ENCODE data around the gene IL27RA. TPM values are rescaled to one million over a fixed set of nuclear protein-coding genes. Genes with fewer than 3 reads are reported as not detected.

The IL27RA gene
- total and polyA plus RNA-seq, 2 experiments from 2014 or later: 5.8 to 8.5 TPM

DNA sequence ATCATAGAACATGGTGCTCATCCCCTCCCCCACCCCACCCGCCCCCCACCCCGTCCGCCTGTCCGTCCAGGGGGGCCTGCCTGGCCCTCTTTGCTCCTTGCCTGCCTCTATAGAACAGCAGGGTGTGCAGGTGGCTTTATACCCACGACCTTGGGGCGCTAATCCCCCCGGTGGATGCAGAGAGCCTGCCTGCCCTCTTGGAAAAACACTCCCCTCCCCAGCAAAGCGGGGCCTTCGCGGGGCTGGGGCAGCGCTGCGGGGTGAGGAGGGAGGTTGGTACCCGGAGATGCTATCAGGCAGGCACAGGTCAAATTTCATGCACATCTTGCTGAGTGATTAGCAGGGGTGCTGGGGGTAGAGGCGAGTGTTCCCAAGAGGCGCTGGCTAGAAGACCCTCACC is 47.4 kb upstream of the IL27RA start:
- DNase-seq: no peak
- H3K9me3 ChIP-seq (ENCODE audit: low read depth): no peaks in the 10 kb centered on the region
- no peak overlapping the region for H3K4me3 ChIP-seq
- TF ChIP-seq EZH2 (IDR thresholded peaks at IDR 0.05; ENCODE audit: insufficient read depth, poor library complexity, severe bottlenecking) (no peak), EZH2phosphoT487 (IDR thresholded peaks at IDR 0.05; ENCODE audit: insufficient read depth, low read depth) (no peak)
- H3K4me1 ChIP-seq (ENCODE audit: insufficient read depth): peaks cover 7% of the 10 kb centered on the region; the same call in 1 of the 2 replicates
- in situ Hi-C loops (cut with MboI): no loop called here
- no peak overlapping the region for H3K4me2 ChIP-seq (ENCODE audit: unreplicated experiment)
- no peaks in the 10 kb centered on the region for H3K27me3 ChIP-seq (replicated peaks; ENCODE audit: insufficient read depth)
- no peaks in the 10 kb centered on the region for H3K36me3 ChIP-seq (ENCODE audit: low read depth)
- H2AFZ ChIP-seq: no peak overlapping the region
- 80 to 83% methylated on average over 11 to 15 of the region's 15 CpGs for WGBS, 2 experiments (ENCODE audit: low coverage in 1 of 2, low lambda C conversion rate in 2 of 2, missing lambda C conversion rate in 2 of 2)
- no peaks in the 10 kb centered on the region for H3K9me2 ChIP-seq (ENCODE audit: insufficient read depth)
- no peaks in the 10 kb centered on the region for H4K20me1 ChIP-seq (ENCODE audit: insufficient read depth)
- no peaks in the 10 kb centered on the region for H3K79me2 ChIP-seq (ENCODE audit: insufficient read depth)
- H3F3A ChIP-seq (ENCODE audit: insufficient read depth): no peaks in the 10 kb centered on the region
- H3K27ac ChIP-seq: no peak overlapping the region
- H3K9ac ChIP-seq: no peak overlapping the region

- no peaks in the 10 kb centered on the region for H3K36me3 ChIP-seq (ENCODE audit: low read depth)
- no peaks in the 10 kb centered on the region for H4K20me1 ChIP-seq (ENCODE audit: insufficient read depth)
- H3K27me3 ChIP-seq (replicated peaks; ENCODE audit: insufficient read depth): no peaks in the 10 kb centered on the region
- in situ Hi-C loops (cut with MboI): no loop called here
- H3K27ac ChIP-seq: no peak overlapping the region
- H3K9ac ChIP-seq: no peak overlapping the region
- no peaks in the 10 kb centered on the region for H3F3A ChIP-seq (ENCODE audit: insufficient read depth)
- no peaks in the 10 kb centered on the region for H3K9me3 ChIP-seq (ENCODE audit: low read depth)
- 93 to 94% methylated on average over 25 of the region's 25 CpGs for WGBS, 2 experiments (ENCODE audit: low coverage in 1 of 2, low lambda C conversion rate in 2 of 2, missing lambda C conversion rate in 2 of 2)
- no peaks in the 10 kb centered on the region for H3K79me2 ChIP-seq (ENCODE audit: insufficient read depth)
- DNase-seq: no peak
- no peaks in the 10 kb centered on the region for H3K9me2 ChIP-seq (ENCODE audit: insufficient read depth)
- H3K4me1 ChIP-seq (ENCODE audit: insufficient read depth): peaks cover 7% of the 10 kb centered on the region; the same call in 1 of the 2 replicates
- H2AFZ ChIP-seq: no peak overlapping the region
- TF ChIP-seq EZH2phosphoT487 (IDR thresholded peaks at IDR 0.05; ENCODE audit: insufficient read depth, low read depth): no peak
- no peak overlapping the region for H3K4me2 ChIP-seq (ENCODE audit: unreplicated experiment)
- H3K4me3 ChIP-seq: no peak overlapping the region
Measured at GRCh38 chr19:13984875-13985741, 46.5 kb upstream of the IL27RA start.

- H3K4me2 ChIP-seq (ENCODE audit: unreplicated experiment): peak overlapping the region; percentile 69
- H3K9ac ChIP-seq: peak overlapping the region; percentile 63; the same call in 1 of the 2 replicates
- no peak for DNase-seq
- 48 to 67% methylated on average over 6 to 10 of the region's 10 CpGs for WGBS, 2 experiments (ENCODE audit: low coverage in 1 of 2, low lambda C conversion rate in 2 of 2, missing lambda C conversion rate in 2 of 2)
- no peaks in the 10 kb centered on the region for H3K79me2 ChIP-seq (ENCODE audit: insufficient read depth)
- H3F3A ChIP-seq (ENCODE audit: insufficient read depth): no peaks in the 10 kb centered on the region
- no peak overlapping the region for H3K27ac ChIP-seq
- no peaks in the 10 kb centered on the region for H4K20me1 ChIP-seq (ENCODE audit: insufficient read depth)
- H2AFZ ChIP-seq: peak overlapping the region; percentile 78
- in situ Hi-C loops (cut with MboI): no loop called here
- TF ChIP-seq EZH2 (IDR thresholded peaks at IDR 0.05; ENCODE audit: insufficient read depth, poor library complexity, severe bottlenecking): no peak
- TF ChIP-seq EZH2phosphoT487 (IDR thresholded peaks at IDR 0.05; ENCODE audit: insufficient read depth, low read depth): no peak
- H3K4me3 ChIP-seq: no peak overlapping the region
- H3K4me1 ChIP-seq (ENCODE audit: insufficient read depth): peaks cover 7% of the 10 kb centered on the region; the same call in 1 of the 2 replicates
- H3K27me3 ChIP-seq (replicated peaks; ENCODE audit: insufficient read depth): no peaks in the 10 kb centered on the region
- no peaks in the 10 kb centered on the region for H3K36me3 ChIP-seq (ENCODE audit: low read depth)
- no peaks in the 10 kb centered on the region for H3K9me2 ChIP-seq (ENCODE audit: insufficient read depth)
- no peaks in the 10 kb centered on the region for H3K9me3 ChIP-seq (ENCODE audit: low read depth)
Measured at GRCh38 chr19:13985771-13986347, 45.7 kb upstream of the IL27RA start.

DNA sequence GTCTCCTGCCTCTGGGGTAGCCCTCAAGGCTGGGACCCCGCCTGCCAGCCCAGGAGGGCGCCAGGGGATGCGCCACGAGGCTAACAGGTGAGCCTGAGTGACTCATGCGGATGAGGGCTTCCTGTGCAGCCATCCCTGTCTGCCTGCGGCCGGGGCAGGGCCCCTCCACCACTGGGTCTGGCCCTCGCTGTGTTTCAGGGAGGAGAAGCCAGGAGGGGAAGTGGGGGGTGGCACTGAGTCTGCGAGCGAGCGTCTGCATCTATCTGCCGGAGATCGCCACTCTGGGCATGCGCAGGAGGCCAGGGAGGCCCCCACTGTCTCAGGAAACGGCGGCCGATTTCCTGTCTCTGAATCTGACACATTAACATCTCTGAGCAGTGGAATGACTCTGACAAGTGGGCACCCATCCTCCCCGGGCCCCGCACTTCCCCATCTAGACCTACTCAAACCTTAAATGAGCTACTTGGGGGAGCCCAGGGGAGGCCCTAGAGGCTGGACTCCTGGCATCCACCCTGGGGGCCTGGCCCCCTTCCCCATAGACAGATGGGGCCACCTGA is 45.1 kb upstream of the IL27RA start:
- 7 to 14% methylated on average over 15 to 18 of the region's 19 CpGs for WGBS, 2 experiments (ENCODE audit: low coverage in 1 of 2, low lambda C conversion rate in 2 of 2, missing lambda C conversion rate in 2 of 2)
- Histone ChIP-seq H3K4me2 (ENCODE audit: unreplicated experiment) (peak overlapping the region; percentile 69), H3K9me3 (ENCODE audit: low read depth) (no peaks in the 10 kb centered on the region), H3F3A (ENCODE audit: insufficient read depth) (no peaks in the 10 kb centered on the region), H4K20me1 (ENCODE audit: insufficient read depth) (no peaks in the 10 kb centered on the region), H3K36me3 (ENCODE audit: low read depth) (no peaks in the 10 kb centered on the region), H3K4me1 (ENCODE audit: insufficient read depth) (peaks cover 7% of the 10 kb centered on the region; the same call in 1 of the 2 replicates), H3K4me3 (peak overlapping the region; percentile 38; the same call in 1 of the 2 replicates), H3K9me2 (ENCODE audit: insufficient read depth) (no peaks in the 10 kb centered on the region), H2AFZ (peak overlapping the region; percentile 78), H3K9ac (peak overlapping the region; percentile 63), H3K27me3 (replicated peaks; ENCODE audit: insufficient read depth) (no peaks in the 10 kb centered on the region), H3K27ac (peak overlapping the region; percentile 29; the same call in 1 of the 2 replicates), H3K79me2 (ENCODE audit: insufficient read depth) (no peaks in the 10 kb centered on the region)
- in situ Hi-C loops (cut with MboI): no loop called here
- peak; percentile 90 for DNase-seq
- TF ChIP-seq EZH2 (IDR thresholded peaks at IDR 0.05; ENCODE audit: insufficient read depth, poor library complexity, severe bottlenecking) (no peak), EZH2phosphoT487 (IDR thresholded peaks at IDR 0.05; ENCODE audit: insufficient read depth, low read depth) (no peak)
